A549 treated with DMSO at 1 μM for 4 hours (cell line): Measurements from ENCODE around the gene FAM234B. TPM values are rescaled to one million over a fixed set of nuclear protein-coding genes. Genes with fewer than 3 reads are reported as not detected.

Experiments used
- total RNA-seq: library from RNA; stranded (reverse); fragments of 200-300 nt; extraction: Qiagen RNA extraction; gene quantifications from 5 replicates; pipeline ENCODE4 v1.2.3, GENCODE V29; 2022; ENCODE audit warnings: low read depth

FAM234B gene
- total RNA-seq, result 3.8 to 4.6 TPM (median 4.4 TPM) in 5 replicates

DNA sequence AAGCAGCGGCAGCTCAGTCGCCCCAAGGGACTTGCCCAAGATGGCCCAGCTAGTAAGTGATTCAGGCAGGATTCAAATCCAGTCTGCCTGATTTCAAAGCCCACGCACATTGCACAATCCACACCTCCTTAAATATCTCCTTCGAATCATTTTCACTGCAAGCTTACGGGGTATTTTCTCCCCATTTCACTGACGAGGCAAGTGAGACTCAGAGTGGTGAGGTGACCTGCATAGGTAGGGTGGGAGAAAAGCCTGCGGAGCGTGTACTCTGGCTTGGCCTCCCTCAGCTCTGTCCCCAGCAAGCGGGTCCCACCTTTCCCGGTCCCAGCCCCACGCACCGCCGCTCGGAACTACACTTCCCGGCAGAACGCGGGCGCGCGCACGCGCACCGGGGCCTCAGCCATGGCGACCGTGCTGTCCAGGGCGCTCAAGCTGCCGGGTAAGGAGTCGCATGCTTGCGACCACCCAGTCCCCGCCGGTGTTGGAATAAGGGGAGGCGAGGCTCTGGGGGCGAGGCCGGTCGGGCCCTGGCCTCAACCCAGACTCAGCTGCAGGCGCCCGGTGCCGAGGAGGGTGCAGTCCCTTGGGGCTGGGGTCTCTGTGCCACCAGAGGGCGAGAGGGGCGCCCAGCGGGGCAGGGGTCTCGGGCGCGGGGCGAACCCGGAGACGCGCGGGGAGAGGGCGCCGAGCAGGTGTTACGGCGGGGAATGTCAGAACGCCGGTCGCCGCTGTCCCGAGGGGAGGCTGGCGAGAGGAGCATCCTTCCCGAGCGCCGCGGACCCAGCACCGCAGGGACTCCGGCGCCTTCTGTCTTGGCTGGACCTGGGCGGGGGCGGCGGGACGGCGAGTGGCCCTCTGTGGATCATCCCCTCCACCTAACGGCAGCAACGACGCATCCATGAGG, at the start of gene FAM234B:
Gene FAM234B (plus strand): TSS at position 380 of the 904 bp plus-strand sequence. CDS start 23 bp downstream, at position 403.

GRCh38 chr12:12999959-13000615, 44.1 kb upstream of the FAM234B start, which contains the start of gene HEBP1:
Gene HEBP1 (minus strand): TSS chr12:13000265. CDS start chr12:13000114, 151 bp downstream.

DNA sequence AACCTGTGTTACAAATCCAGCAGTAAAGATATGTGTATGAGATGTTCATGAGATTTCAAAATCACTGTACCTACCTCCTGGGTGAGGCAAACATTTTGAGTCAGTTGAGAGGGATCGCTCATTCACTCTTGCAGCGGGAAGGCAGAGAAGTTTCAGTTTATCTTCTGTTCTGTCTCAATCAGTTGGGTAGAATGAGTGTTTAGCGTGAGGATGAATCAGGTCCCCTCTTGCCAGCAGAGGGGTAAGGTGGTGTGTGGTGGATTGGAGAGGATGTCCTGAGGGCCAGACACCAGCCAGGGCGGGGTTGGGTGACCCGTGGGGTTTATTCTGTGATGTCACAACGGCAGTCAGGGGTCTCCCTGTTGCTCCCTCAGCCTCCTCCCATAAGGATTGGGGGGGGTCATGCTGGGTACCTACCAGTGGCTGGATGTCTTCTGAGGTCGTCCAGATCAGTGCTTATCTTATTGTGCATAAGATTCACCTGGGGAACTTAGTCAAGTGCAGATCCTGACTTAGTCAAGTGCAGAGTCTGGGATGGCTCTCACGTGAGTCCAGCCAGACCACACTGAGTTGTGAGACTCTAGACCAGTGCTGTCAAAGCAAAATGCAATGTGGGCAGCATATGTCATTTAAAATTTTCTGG, 59.3 kb downstream of the FAM234B start, which contains the start of gene GSG1:
Gene GSG1 (minus strand): TSS at position 277 of the 643 bp plus-strand sequence. CDS start 155 bp downstream, at position 122.

Other genes starting within 250 kb of the FAM234B start
- gene DDX47, start 231.0 kb upstream of the FAM234B start, total RNA-seq, result 89.0 to 108 TPM (median 98.1 TPM) in 5 replicates
- 314 to 517 TPM (median 478 TPM) in 5 replicates for gene GPRC5A, start 152.8 kb upstream of the FAM234B start, total RNA-seq
- gene GPRC5D, start 92.2 kb upstream of the FAM234B start, total RNA-seq, result not detected in 5 replicates
- 56.0 to 61.8 TPM (median 57.3 TPM) in 5 replicates for gene HEBP1, start 44.1 kb upstream of the FAM234B start, total RNA-seq
- gene GSG1, start 59.3 kb downstream of the FAM234B start, total RNA-seq, result 0.14 to 0.36 TPM (median 0.24 TPM) in 4 of 5 replicates, not detected in the other
- gene EMP1, start 152.3 kb downstream of the FAM234B start, total RNA-seq, result 75.2 to 115 TPM (median 84.5 TPM) in 5 replicates